ENCODE measurements around the gene SSH2. TPM values are rescaled to one million over a fixed set of nuclear protein-coding genes. Genes with fewer than 3 reads are reported as not detected.

SSH2 gene
- total and polyA plus RNA-seq, 5 donors from 2014 or later = 27.2 to 90.4 (median 38.2) TPM

DNA sequence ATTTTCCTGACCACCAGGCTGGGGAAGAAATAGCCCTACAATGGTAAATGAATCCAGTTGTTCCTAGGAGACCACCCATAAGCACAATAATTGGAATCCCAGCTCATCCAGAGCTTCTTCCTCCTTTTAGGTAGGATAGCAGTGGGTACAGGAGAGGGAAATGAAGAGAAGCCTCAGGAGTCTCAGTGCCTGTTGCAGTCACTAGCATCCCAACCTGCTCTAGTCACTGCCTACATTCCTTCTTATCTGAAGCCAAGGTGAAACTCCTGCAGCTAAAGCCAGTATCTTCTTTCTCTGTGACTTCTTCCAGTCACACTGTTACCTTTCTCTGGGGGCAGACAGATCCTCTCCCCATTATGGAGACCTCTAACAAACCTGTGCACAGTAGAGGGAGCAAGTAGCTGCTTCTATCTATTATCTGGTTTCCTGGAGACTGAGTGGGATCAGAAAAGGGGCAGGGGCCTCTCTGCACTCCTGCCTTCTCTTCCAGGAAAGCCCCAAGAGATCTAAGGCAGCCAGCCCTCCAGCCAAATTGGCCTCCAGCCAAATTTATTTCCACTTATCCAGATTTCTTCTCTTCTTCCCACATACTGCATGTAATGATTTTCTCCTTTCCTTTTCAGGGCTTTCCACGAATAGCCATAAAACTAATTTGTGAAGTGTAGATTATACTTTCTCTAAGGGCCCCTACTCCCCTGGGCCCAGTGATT lies 85.5 kb downstream of the SSH2 start:
- ATAC-seq (ENCODE audit: low read depth in 2 of 2) (no peak), DNase-seq (no peak)
- no peaks in the 10 kb centered on the region for H3K27me3 ChIP-seq (ENCODE audit: control insufficient read depth, insufficient read depth, low read length)
- no peaks in the 10 kb centered on the region for H3K4me1 ChIP-seq (ENCODE audit: control insufficient read depth, insufficient read depth, low read length, poor library complexity, severe bottlenecking)
- peak overlapping the region in 1 of 3 donors; percentile 42 for H3K27ac Mint-ChIP-seq
- H3K9me3 ChIP-seq (ENCODE audit: control insufficient read depth in 2 of 2, low read length in 2 of 2) = no peaks in the 10 kb centered on the region
- H3K4me3 ChIP-seq (ENCODE audit: low read depth, low read length) = no peak overlapping the region
- no peaks in the 10 kb centered on the region for H3K9me3 Mint-ChIP-seq
- no peak overlapping the region for H3K4me3 Mint-ChIP-seq
- peaks cover 31% of the 10 kb centered on the region for H3K36me3 Mint-ChIP-seq
- peaks cover 5% of the 10 kb centered on the region for H3K36me3 ChIP-seq (ENCODE audit: control insufficient read depth, insufficient read depth, low read length)
- peaks cover 6 to 8% (median 7%) of the 10 kb centered on the region in 4 donors for H3K4me1 Mint-ChIP-seq
- H3K27me3 Mint-ChIP-seq = peaks cover 4% of the 10 kb centered on the region
- no peak overlapping the region for H3K27ac ChIP-seq (ENCODE audit: insufficient read depth, low read length, poor library complexity, severe bottlenecking)

DNA sequence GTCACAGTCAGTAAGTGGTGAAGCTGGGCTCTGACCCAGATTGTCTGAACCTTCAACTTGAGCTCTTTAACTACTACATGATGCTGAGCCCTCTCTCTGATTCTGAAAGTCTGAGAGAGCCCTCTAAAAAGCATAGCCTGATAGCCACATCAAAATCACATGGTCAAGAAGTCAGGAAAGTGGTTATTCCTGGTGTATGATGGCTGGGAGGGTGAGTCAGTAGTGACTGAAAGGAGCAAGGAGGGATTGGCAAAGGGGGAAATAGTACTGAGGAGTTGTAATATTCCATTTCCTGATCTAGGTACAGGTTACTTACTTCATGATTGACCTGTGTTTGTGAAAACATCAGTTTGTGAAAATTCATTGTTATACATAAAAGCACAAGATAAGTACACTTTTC lies 89.1 kb downstream of the SSH2 start:
- no peak overlapping the region for H3K27ac Mint-ChIP-seq
- H3K4me3 ChIP-seq (ENCODE audit: low read depth, low read length) = no peak overlapping the region
- no peaks in the 10 kb centered on the region for H3K4me1 ChIP-seq (ENCODE audit: control insufficient read depth, insufficient read depth, low read length, poor library complexity, severe bottlenecking)
- DNase-seq (no peak), ATAC-seq (ENCODE audit: low read depth in 2 of 2) (no peak)
- no peaks in the 10 kb centered on the region for H3K27me3 ChIP-seq (ENCODE audit: control insufficient read depth, insufficient read depth, low read length)
- H3K4me1 Mint-ChIP-seq = peaks cover 0 to 8% (median 4%) of the 10 kb centered on the region in 4 donors
- no peaks in the 10 kb centered on the region for H3K9me3 Mint-ChIP-seq
- H3K36me3 Mint-ChIP-seq = peaks cover 14% of the 10 kb centered on the region
- H3K4me3 Mint-ChIP-seq = no peak overlapping the region
- H3K27ac ChIP-seq (ENCODE audit: insufficient read depth, low read length, poor library complexity, severe bottlenecking) = no peak overlapping the region
- H3K36me3 ChIP-seq (ENCODE audit: control insufficient read depth, insufficient read depth, low read length) = no peaks in the 10 kb centered on the region
- H3K27me3 Mint-ChIP-seq = peaks cover 4% of the 10 kb centered on the region
- H3K9me3 ChIP-seq (ENCODE audit: control insufficient read depth in 2 of 2, low read length in 2 of 2) = no peaks in the 10 kb centered on the region

GRCh38 chr17:29839656-29840055 lies 90.4 kb downstream of the SSH2 start:
- DNase-seq (no peak), ATAC-seq (ENCODE audit: low read depth in 2 of 2) (no peak)
- Histone ChIP-seq H3K4me1 (ENCODE audit: control insufficient read depth, insufficient read depth, low read length, poor library complexity, severe bottlenecking) (no peaks in the 10 kb centered on the region), H3K36me3 (ENCODE audit: control insufficient read depth, insufficient read depth, low read length) (no peaks in the 10 kb centered on the region), H3K27me3 (ENCODE audit: control insufficient read depth, insufficient read depth, low read length) (no peaks in the 10 kb centered on the region), H3K4me3 (ENCODE audit: low read depth, low read length) (no peak overlapping the region), H3K9me3 (ENCODE audit: control insufficient read depth in 2 of 2, low read length in 2 of 2) (no peaks in the 10 kb centered on the region), H3K27ac (ENCODE audit: insufficient read depth, low read length, poor library complexity, severe bottlenecking) (no peak overlapping the region)
- no peaks in the 10 kb centered on the region for H3K9me3 Mint-ChIP-seq
- H3K27ac Mint-ChIP-seq = peak overlapping the region in 2 of 3 donors; percentile 47 to 51
- H3K4me3 Mint-ChIP-seq = no peak overlapping the region
- H3K27me3 Mint-ChIP-seq = peaks cover 4% of the 10 kb centered on the region
- peaks cover 14% of the 10 kb centered on the region for H3K36me3 Mint-ChIP-seq
- peaks cover 0 to 6% (median 4%) of the 10 kb centered on the region in 4 donors for H3K4me1 Mint-ChIP-seq

- Mint-ChIP-seq H3K27ac (no peak overlapping the region), H3K27me3 (peaks cover 4% of the 10 kb centered on the region), H3K9me3 (no peaks in the 10 kb centered on the region), H3K4me3 (no peak overlapping the region), H3K4me1 (peaks cover 0 to 6% (median 4%) of the 10 kb centered on the region in 4 donors), H3K36me3 (peaks cover 14% of the 10 kb centered on the region)
- ATAC-seq (ENCODE audit: low read depth in 2 of 2) = no peak
- H3K36me3 ChIP-seq (ENCODE audit: control insufficient read depth, insufficient read depth, low read length) = no peaks in the 10 kb centered on the region
- no peak overlapping the region for H3K27ac ChIP-seq (ENCODE audit: insufficient read depth, low read length, poor library complexity, severe bottlenecking)
- H3K4me1 ChIP-seq (ENCODE audit: control insufficient read depth, insufficient read depth, low read length, poor library complexity, severe bottlenecking) = no peaks in the 10 kb centered on the region
- H3K27me3 ChIP-seq (ENCODE audit: control insufficient read depth, insufficient read depth, low read length) = no peaks in the 10 kb centered on the region
- no peak overlapping the region for H3K4me3 ChIP-seq (ENCODE audit: low read depth, low read length)
- DNase-seq = no peak
- H3K9me3 ChIP-seq (ENCODE audit: control insufficient read depth in 2 of 2, low read length in 2 of 2) = no peaks in the 10 kb centered on the region
Measured at GRCh38 chr17:29838961-29839360, 91.1 kb downstream of the SSH2 start.

DNA sequence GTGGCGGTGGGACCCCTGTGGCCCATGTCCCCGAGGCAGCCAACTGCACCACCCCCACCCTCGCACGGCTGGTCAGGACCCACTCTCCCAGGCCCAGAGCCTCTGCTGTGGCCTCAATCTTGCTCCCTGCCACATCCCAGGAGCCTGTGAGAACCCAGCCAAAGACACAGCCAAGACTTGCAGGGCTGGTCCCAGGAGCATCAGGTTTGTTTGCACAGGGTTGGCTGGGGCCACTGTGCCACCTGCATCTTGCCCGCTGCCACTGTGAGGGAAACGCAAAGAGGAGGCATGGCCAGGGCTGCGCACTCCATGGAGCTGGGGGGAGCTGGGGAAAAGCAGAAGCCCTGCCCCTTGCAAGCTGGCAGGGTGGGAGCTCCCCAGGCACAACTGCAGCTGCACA lies 92.5 kb downstream of the SSH2 start:
- DNase-seq (no peak), ATAC-seq (ENCODE audit: low read depth in 2 of 2) (no peak)
- no peaks in the 10 kb centered on the region for H3K9me3 ChIP-seq (ENCODE audit: control insufficient read depth in 2 of 2, low read length in 2 of 2)
- H3K4me3 ChIP-seq (ENCODE audit: low read depth, low read length) = no peak overlapping the region
- no peaks in the 10 kb centered on the region for H3K36me3 ChIP-seq (ENCODE audit: control insufficient read depth, insufficient read depth, low read length)
- H3K4me1 ChIP-seq (ENCODE audit: control insufficient read depth, insufficient read depth, low read length, poor library complexity, severe bottlenecking) = no peaks in the 10 kb centered on the region
- Mint-ChIP-seq H3K4me1 (peaks cover 0 to 4% (median 1%) of the 10 kb centered on the region in 4 donors), H3K36me3 (peaks cover 9% of the 10 kb centered on the region), H3K4me3 (no peak overlapping the region), H3K27ac (no peak overlapping the region), H3K9me3 (no peaks in the 10 kb centered on the region), H3K27me3 (no peaks in the 10 kb centered on the region)
- H3K27me3 ChIP-seq (ENCODE audit: control insufficient read depth, insufficient read depth, low read length) = no peaks in the 10 kb centered on the region
- H3K27ac ChIP-seq (ENCODE audit: insufficient read depth, low read length, poor library complexity, severe bottlenecking) = no peak overlapping the region

DNA sequence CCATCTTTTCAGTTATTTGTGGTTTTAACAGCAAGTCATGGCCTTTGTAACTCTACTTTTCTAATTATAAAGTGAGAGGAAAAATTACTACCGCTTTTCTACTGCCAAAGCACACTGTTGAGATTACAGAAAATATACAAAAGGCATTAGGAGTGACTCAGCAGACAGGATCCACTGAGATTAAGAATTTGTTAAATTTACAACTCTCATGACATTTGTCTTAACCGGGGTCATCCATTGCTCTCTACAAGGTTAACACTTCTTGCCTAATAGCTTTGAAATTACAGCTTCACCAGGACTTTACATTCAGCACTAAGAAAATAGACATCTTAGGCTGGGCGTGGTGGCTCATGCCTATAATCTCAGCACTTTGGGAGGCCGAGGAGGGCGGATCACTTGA lies 93.4 kb downstream of the SSH2 start:
- Mint-ChIP-seq H3K9me3 (no peaks in the 10 kb centered on the region), H3K4me1 (peaks cover 0 to 4% (median 1%) of the 10 kb centered on the region in 4 donors), H3K4me3 (no peak overlapping the region), H3K27ac (no peak overlapping the region), H3K36me3 (peaks cover 9% of the 10 kb centered on the region), H3K27me3 (no peaks in the 10 kb centered on the region)
- no peak overlapping the region for H3K27ac ChIP-seq (ENCODE audit: insufficient read depth, low read length, poor library complexity, severe bottlenecking)
- no peaks in the 10 kb centered on the region for H3K9me3 ChIP-seq (ENCODE audit: control insufficient read depth in 2 of 2, low read length in 2 of 2)
- ATAC-seq (ENCODE audit: low read depth in 2 of 2) = no peak
- H3K4me1 ChIP-seq (ENCODE audit: control insufficient read depth, insufficient read depth, low read length, poor library complexity, severe bottlenecking) = no peaks in the 10 kb centered on the region
- no peaks in the 10 kb centered on the region for H3K36me3 ChIP-seq (ENCODE audit: control insufficient read depth, insufficient read depth, low read length)
- H3K27me3 ChIP-seq (ENCODE audit: control insufficient read depth, insufficient read depth, low read length) = no peaks in the 10 kb centered on the region
- no peak for DNase-seq
- H3K4me3 ChIP-seq (ENCODE audit: low read depth, low read length) = no peak overlapping the region

DNA sequence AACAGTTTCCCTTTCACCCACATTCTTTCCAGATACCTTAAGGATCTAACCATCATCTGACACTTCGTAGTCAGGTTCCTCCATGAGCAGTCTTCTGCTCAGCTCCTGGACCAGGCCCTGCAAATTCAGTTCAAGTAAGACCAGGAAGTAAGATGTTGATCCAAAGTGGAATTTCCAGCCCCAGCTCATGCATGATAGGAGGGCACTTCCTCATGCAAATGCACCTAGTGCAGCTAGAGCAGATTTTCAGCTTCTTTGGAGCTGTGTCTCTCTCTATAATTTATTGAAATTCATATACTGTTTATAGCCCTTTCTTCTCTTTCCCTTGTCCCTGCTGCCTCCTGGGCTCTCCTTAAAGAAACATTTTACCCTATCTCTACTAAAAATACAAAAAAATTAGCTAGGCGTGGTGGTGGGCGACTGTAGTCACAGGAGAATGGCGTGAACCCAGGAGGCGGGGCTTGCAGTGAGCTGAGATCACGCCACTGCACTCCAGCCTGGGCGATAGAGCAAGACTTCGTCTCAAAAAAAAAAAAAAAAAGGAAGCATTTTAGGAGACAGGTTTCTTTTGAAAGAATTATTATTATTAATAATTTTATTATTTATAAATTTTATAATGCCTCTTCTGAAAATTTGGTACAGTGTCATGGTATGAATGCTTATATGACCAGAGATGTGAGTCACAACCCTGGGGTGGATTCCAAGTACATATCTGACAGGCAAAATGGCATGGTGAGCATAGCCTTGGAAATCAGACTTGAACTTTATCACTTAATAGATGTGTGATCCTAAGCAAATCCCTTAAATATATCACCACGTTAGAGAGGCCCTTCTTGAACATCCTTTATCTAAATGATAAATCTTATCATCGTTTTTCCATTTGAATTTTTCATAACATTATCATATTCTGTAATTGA lies 94.3 kb downstream of the SSH2 start:
- H3K36me3 Mint-ChIP-seq = no peaks in the 10 kb centered on the region
- Histone ChIP-seq H3K4me3 (ENCODE audit: low read depth, low read length) (no peak overlapping the region), H3K9me3 (ENCODE audit: control insufficient read depth in 2 of 2, low read length in 2 of 2) (no peaks in the 10 kb centered on the region), H3K36me3 (ENCODE audit: control insufficient read depth, insufficient read depth, low read length) (no peaks in the 10 kb centered on the region), H3K27me3 (ENCODE audit: control insufficient read depth, insufficient read depth, low read length) (no peaks in the 10 kb centered on the region), H3K27ac (ENCODE audit: insufficient read depth, low read length, poor library complexity, severe bottlenecking) (no peak overlapping the region), H3K4me1 (ENCODE audit: control insufficient read depth, insufficient read depth, low read length, poor library complexity, severe bottlenecking) (no peaks in the 10 kb centered on the region)
- H3K4me3 Mint-ChIP-seq = no peak overlapping the region
- ATAC-seq (ENCODE audit: low read depth in 2 of 2) = no peak
- H3K27me3 Mint-ChIP-seq = no peaks in the 10 kb centered on the region
- H3K27ac Mint-ChIP-seq = no peak overlapping the region
- DNase-seq = no peak
- peaks cover 0 to 5% (median 0%) of the 10 kb centered on the region in 4 donors for H3K4me1 Mint-ChIP-seq
- no peaks in the 10 kb centered on the region for H3K9me3 Mint-ChIP-seq

Data from CD4-positive, CD25-positive, alpha-beta regulatory T cell (primary cell).